MCF 10A (cell line): ENCODE data around the gene DUSP18. TPM values are rescaled to one million over a fixed set of nuclear protein-coding genes. Genes with fewer than 3 reads are reported as not detected.

Source experiments
- BruUV-seq: library from RNA; stranded (reverse); fragments of 400-500 nt; replicated peaks from 2 replicates; lab custom pipeline; 2021; lab: Mats Ljungman, UMichigan
- CTCF ChIA-PET: fragments of 300-600 bp; sonication (Branson Sonifier 250); formaldehyde crosslinking; extraction: SDS; loops from one replicate; lab custom pipeline; 2021; ENCODE audit warnings: antibody characterized with exemption, inconsistent platforms; lab: Yijun Ruan, JAX
- POLR2A ChIA-PET: fragments of 300-600, 350-650 bp; sonication (Branson Sonifier 250); formaldehyde crosslinking; extraction: SDS; loops from one replicate; lab custom pipeline; 2020; ENCODE audit warnings: antibody characterized with exemption, inconsistent platforms; lab: Yijun Ruan, JAX
- DNase-seq: peaks from one replicate; pipeline ENCODE4 v3.0.0-alpha.2; 2018; ENCODE audit not compliant: unreplicated experiment
- H3K27ac Mint-ChIP-seq: one replicate; pipeline ENCODE4 v1.8.0; 2022; ENCODE audit warnings: mild to moderate bottlenecking, low read depth, mixed read lengths; ENCODE audit not compliant: unreplicated experiment
- H3K27me3 Mint-ChIP-seq: one replicate; pipeline ENCODE4 v1.8.0; 2022; ENCODE audit warnings: mixed read lengths; ENCODE audit not compliant: insufficient read depth, unreplicated experiment
- H3K36me3 Mint-ChIP-seq: one replicate; pipeline ENCODE4 v1.8.0; 2022; ENCODE audit warnings: mild to moderate bottlenecking, moderate library complexity, mixed read lengths; ENCODE audit not compliant: insufficient read depth, unreplicated experiment
- H3K4me1 Mint-ChIP-seq: one replicate; pipeline ENCODE4 v1.8.0; 2022; ENCODE audit warnings: mixed read lengths; ENCODE audit not compliant: insufficient read depth, unreplicated experiment
- H3K4me3 Mint-ChIP-seq: one replicate; pipeline ENCODE4 v1.8.0; 2022; ENCODE audit warnings: mild to moderate bottlenecking, moderate library complexity, mixed read lengths; ENCODE audit not compliant: unreplicated experiment
- H3K9me3 Mint-ChIP-seq: one replicate; pipeline ENCODE4 v1.8.0; 2022; ENCODE audit warnings: mixed read lengths; ENCODE audit not compliant: unreplicated experiment
- intact Hi-C: fragments of 100-400 bp; cut with micrococcal nuclease; formaldehyde crosslinking; loops from 2 replicates; pipeline ENCODE4 v1.14.1; 2022
- total RNA-seq: library from RNA; stranded (reverse); gene quantifications from 2 replicates; pipeline ENCODE4 v1.2.3, GENCODE V29; 2022
- TF ChIP-seq, protein P1 (sequence below): fragments of 200-600 bp; IDR thresholded peaks from one replicate; pipeline ENCODE4 v1.8.0; 2022; ENCODE audit warnings: antibody characterized with exemption, mild to moderate bottlenecking; ENCODE audit not compliant: unreplicated experiment

DUSP18 gene
- total RNA-seq, 1 experiment from 2014 or later, result 5.6 TPM

DNA sequence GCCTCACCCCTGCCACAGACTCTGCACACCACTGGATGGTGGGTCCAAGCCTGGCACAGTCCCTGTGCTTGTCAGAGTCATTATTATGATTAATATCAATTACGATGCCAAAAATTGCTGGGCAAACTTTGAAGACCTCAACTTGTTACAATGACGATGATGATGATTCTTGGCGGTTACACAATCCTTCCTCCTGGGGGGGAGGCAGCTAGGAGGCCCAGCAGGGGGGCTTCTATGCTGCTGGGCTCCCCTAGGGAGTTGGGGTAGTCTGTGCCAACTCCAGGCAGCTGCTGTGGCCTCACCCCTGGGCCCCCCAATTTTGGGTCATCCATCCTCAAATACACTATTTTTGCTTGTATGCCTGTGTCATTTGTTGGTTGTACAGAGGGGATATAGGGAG is 20.1 kb downstream of the DUSP18 start:
- TF ChIP-seq, protein P1, sequence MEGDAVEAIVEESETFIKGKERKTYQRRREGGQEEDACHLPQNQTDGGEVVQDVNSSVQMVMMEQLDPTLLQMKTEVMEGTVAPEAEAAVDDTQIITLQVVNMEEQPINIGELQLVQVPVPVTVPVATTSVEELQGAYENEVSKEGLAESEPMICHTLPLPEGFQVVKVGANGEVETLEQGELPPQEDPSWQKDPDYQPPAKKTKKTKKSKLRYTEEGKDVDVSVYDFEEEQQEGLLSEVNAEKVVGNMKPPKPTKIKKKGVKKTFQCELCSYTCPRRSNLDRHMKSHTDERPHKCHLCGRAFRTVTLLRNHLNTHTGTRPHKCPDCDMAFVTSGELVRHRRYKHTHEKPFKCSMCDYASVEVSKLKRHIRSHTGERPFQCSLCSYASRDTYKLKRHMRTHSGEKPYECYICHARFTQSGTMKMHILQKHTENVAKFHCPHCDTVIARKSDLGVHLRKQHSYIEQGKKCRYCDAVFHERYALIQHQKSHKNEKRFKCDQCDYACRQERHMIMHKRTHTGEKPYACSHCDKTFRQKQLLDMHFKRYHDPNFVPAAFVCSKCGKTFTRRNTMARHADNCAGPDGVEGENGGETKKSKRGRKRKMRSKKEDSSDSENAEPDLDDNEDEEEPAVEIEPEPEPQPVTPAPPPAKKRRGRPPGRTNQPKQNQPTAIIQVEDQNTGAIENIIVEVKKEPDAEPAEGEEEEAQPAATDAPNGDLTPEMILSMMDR, result no peak
- Mint-ChIP-seq H3K4me3 (no peak overlapping the region), H3K27ac (no peak overlapping the region), H3K9me3 (no peaks in the 10 kb centered on the region), H3K4me1 (no peaks in the 10 kb centered on the region), H3K36me3 (no peaks in the 10 kb centered on the region), H3K27me3 (no peaks in the 10 kb centered on the region)
- BruUV-seq, result no TSS peak
- no peak for DNase-seq
- ChIA-PET CTCF (no interaction called here), POLR2A (no interaction called here)
- intact Hi-C loops, result no loop called here

DNA sequence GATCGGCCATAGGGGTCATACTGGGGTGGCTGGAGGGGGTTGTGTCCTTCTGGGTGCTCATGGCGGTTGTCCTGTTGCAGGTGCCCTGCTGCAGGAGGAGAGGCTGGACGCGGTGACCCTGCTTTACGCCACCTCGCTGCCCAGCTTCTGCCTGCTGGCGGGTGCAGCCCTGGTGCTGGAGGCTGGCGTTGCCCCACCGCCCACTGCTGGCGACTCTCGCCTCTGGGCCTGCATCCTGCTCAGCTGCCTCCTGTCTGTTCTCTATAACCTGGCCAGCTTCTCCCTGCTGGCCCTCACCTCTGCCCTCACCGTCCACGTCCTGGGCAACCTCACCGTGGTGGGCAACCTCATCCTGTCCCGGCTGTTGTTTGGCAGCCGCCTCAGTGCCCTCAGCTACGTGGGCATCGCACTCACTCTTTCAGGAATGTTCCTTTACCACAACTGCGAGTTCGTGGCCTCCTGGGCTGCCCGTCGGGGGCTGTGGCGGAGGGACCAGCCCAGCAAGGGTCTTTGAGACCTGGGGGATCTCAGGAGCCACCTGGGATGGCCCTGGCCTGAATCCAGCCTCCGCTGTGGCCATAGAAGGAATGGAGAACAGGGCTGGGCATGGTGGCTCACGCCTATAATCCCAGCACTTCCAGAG is 21.0 kb downstream of the DUSP18 start:
- no peak overlapping the region for H3K4me3 Mint-ChIP-seq
- TF ChIP-seq, protein P1, result no peak
- H3K9me3 Mint-ChIP-seq, result no peaks in the 10 kb centered on the region
- H3K4me1 Mint-ChIP-seq, result no peaks in the 10 kb centered on the region
- ChIA-PET POLR2A (no interaction called here), CTCF (interaction anchor here (0.6 to 0.8 kb wide), 3 partner anchors 108 to 191 kb away, joined by 3 to 4 read pairs (median 3); no protein-coding TSS in a partner anchor)
- no peaks in the 10 kb centered on the region for H3K36me3 Mint-ChIP-seq
- intact Hi-C loops, result no loop called here
- no peak overlapping the region for H3K27ac Mint-ChIP-seq
- H3K27me3 Mint-ChIP-seq, result no peaks in the 10 kb centered on the region
- BruUV-seq, result no TSS peak
- DNase-seq, result no peak

DNA sequence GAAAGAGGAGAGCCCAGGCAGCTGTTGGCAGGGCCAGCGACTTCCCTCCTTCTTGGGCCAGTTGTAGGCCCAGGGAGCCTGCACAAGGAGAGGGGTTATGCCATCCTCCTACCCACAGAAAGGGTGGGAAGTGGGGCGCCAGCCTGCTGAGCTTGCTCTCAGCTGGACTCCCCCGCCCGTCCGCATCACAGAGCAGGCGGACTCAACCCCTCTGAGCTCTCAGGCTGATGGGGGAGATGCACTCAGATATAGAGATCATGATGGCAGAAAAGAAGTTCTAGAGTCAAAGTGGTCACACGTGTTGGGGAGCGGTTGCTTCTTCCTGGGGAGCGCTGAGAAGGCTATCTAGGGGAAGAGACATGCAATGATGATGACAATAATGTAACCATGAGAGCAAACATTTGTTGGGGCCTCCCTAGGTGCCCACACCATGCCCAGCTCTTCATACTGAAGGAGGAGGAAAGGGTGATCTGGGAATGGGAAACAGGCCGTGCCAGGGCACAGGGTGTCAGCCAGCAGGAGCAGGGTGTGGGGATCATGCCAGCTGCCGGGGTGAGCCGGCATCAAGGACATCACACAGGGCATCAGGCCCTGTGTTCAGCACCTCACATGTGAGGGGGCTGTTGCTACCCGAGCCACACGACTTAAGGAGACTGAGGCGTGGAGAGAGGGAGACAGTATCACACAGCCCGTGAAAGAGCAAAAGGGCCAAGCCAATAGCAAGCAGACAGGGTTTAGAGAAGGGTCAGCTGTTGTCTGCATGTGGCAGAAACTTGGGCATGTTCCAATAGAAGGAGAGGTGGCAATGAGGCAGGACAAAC is 24.4 kb downstream of the DUSP18 start:
- ChIA-PET CTCF (interaction anchor here (0.6 to 2.0 kb wide), 4 partner anchors 10 to 325 kb away, joined by 3 to 14 read pairs (median 4); partner anchors contain the start of gene MORC2), POLR2A (interaction anchor here (1.0 kb wide), 1 partner anchor 8 kb away, joined by 4 read pairs; the partner anchor contains the start of gene SLC35E4)
- TF ChIP-seq, protein P1, result no peak
- H3K4me1 Mint-ChIP-seq, result no peaks in the 10 kb centered on the region
- H3K36me3 Mint-ChIP-seq, result no peaks in the 10 kb centered on the region
- no peaks in the 10 kb centered on the region for H3K9me3 Mint-ChIP-seq
- DNase-seq, result no peak
- H3K27me3 Mint-ChIP-seq, result no peaks in the 10 kb centered on the region
- no peak overlapping the region for H3K4me3 Mint-ChIP-seq
- intact Hi-C loops, result no loop called here
- no TSS peak for BruUV-seq
- H3K27ac Mint-ChIP-seq, result no peak overlapping the region

DNA sequence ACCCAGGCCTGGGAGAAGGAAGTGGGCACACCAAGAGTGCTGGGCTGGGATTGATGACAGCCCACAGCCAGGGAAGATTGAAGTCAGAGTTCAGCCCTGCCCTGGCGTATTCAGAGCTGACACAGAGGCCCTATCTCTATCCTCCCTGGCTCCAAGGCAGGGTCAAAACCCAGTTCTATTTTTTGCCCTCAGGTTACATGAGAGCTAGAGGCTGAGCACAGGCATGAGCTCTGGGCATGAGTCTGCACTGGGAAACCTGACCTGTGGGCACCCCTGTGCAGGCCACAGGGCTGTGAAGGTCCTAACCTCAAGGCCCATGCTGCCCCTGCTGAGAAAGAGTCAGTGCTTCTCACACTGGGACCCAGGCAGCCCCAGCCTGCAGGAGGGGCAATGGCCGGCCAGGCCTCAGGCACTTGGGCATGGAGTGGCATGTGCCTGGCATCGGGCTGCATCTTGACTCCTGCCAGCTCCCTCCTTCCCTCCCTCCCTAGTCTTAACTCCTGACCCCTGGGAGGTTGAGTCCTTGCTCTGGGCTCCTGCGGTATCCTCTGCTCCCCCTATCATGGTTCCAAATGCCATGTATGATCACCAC is 26.7 kb downstream of the DUSP18 start:
- CTCF ChIA-PET, result no interaction called here
- Mint-ChIP-seq H3K9me3 (no peaks in the 10 kb centered on the region), H3K4me3 (no peak overlapping the region)

More for the DNA sequence above, 26.7 kb downstream of the DUSP18 start:
- H3K27ac Mint-ChIP-seq, result no peak overlapping the region
- TF ChIP-seq, protein P1, result no peak
- no TSS peak for BruUV-seq
- H3K36me3 Mint-ChIP-seq, result no peaks in the 10 kb centered on the region
- H3K4me1 Mint-ChIP-seq, result no peaks in the 10 kb centered on the region
- POLR2A ChIA-PET, result no interaction called here
- DNase-seq, result no peak
- intact Hi-C loops, result no loop called here
- no peaks in the 10 kb centered on the region for H3K27me3 Mint-ChIP-seq
